ENCODE data around the gene AGK.
"Not testable (repeated sequence)": the region's sequence is repeated elsewhere in the genome, so short reads cannot be mapped to it uniquely, and the experiment has no call there.

- not testable (repeated sequence) for TF ChIP-seq POLR2A, CTCF, POLR2AphosphoS5 (IDR thresholded peaks at IDR 0.05)
Measured at GRCh38 chr7:141579953-141580352, 28.7 kb downstream of the AGK start.
